GM23248 (cell line): ENCODE measurements around the gene HJV. TPM values are rescaled to one million over a fixed set of nuclear protein-coding genes. Genes with fewer than 3 reads are reported as not detected.

Experiments used
- DNase-seq: peaks from one replicate; pipeline ENCODE4 v3.0.0-alpha.2; 2015
- H2AFZ ChIP-seq: fragments of 200-600 bp; sonication (generic); 2 replicates; pipeline ENCODE4 v1.6.1; 2016; ENCODE audit warnings: antibody characterized with exemption
- H3F3A ChIP-seq: fragments of 200-600 bp; sonication (generic); 2 replicates; pipeline ENCODE4 v1.6.1; 2016; ENCODE audit warnings: mild to moderate bottlenecking, antibody characterized with exemption, mixed run types; ENCODE audit not compliant: insufficient read depth
- H3K27ac ChIP-seq: fragments of 200-600 bp; sonication (generic); 2 replicates; pipeline ENCODE4 v1.5.1; 2016; ENCODE audit warnings: mild to moderate bottlenecking
- H3K27me3 ChIP-seq: fragments of 200-600 bp; sonication (generic); replicated peaks from 2 replicates; pipeline ENCODE4 v1.6.1; 2016; ENCODE audit warnings: mild to moderate bottlenecking; ENCODE audit not compliant: insufficient read depth
- H3K36me3 ChIP-seq: fragments of 200-600 bp; sonication (generic); 2 replicates; pipeline ENCODE4 v1.6.1; 2016; ENCODE audit warnings: low read depth, mild to moderate bottlenecking
- H3K4me1 ChIP-seq: fragments of 200-600 bp; sonication (generic); 2 replicates; pipeline ENCODE4 v1.6.1; 2016; ENCODE audit warnings: mild to moderate bottlenecking; ENCODE audit not compliant: insufficient read depth
- H3K4me2 ChIP-seq: fragments of 200-600 bp; sonication (generic); one replicate; pipeline ENCODE4 v1.6.1; 2016; ENCODE audit warnings: mild to moderate bottlenecking; ENCODE audit not compliant: unreplicated experiment
- H3K4me3 ChIP-seq: fragments of 200-600 bp; sonication (generic); 2 replicates; pipeline ENCODE4 v1.5.1; 2016; ENCODE audit warnings: mild to moderate bottlenecking
- H3K79me2 ChIP-seq: fragments of 200-600 bp; sonication (generic); 2 replicates; pipeline ENCODE4 v1.6.1; 2016; ENCODE audit warnings: mild to moderate bottlenecking; ENCODE audit not compliant: insufficient read depth
- H3K9ac ChIP-seq: fragments of 200-600 bp; sonication (generic); 2 replicates; pipeline ENCODE4 v1.6.1; 2016; ENCODE audit warnings: mild to moderate bottlenecking
- H3K9me2 ChIP-seq: fragments of 200-600 bp; sonication (generic); 2 replicates; pipeline ENCODE4 v1.6.1; 2016; ENCODE audit warnings: mixed run types, mild to moderate bottlenecking, moderate library complexity; ENCODE audit not compliant: insufficient read depth
- H3K9me3 ChIP-seq: fragments of 200-600 bp; sonication (generic); one replicate; pipeline ENCODE4 v1.6.1; 2017; ENCODE audit warnings: low read depth
- H4K20me1 ChIP-seq: fragments of 200-600 bp; sonication (generic); 2 replicates; pipeline ENCODE4 v1.6.0; 2016; ENCODE audit not compliant: insufficient read depth
- EZH2 ChIP-seq: fragments of 200-600 bp; sonication (generic); IDR thresholded peaks from 2 replicates; pipeline ENCODE4 v1.6.1; 2018; ENCODE audit warnings: antibody characterized with exemption, mild to moderate bottlenecking; ENCODE audit not compliant: insufficient read depth, poor library complexity, severe bottlenecking
- EZH2phosphoT487 ChIP-seq: fragments of 200-600 bp; sonication (generic); IDR thresholded peaks from 2 replicates; pipeline ENCODE4 v1.6.1; 2018; ENCODE audit warnings: antibody characterized with exemption, moderate library complexity, mild to moderate bottlenecking, low read depth; ENCODE audit not compliant: insufficient read depth
- WGBS, 2 experiments: methylation state at CpG; one replicate each; pipeline ENCODE4 v1.1.6; 2015 to 2017; ENCODE audit warnings: low lambda C conversion rate in 2 of 2, low coverage in 1 of 2; ENCODE audit errors: missing lambda C conversion rate in 2 of 2; 5-methylcytosine and 5-hydroxymethylcytosine counted together
- in situ Hi-C: fragments of 300-500 bp; cut with MboI; formaldehyde crosslinking; loops from 2 replicates; pipeline ENCODE4 v1.15.0; 2020
- polyA plus RNA-seq: library from polyadenylated mRNA; unstranded; fragments of >200 nt; fragmentation: Nextera tagmentation; extraction: Ambion mirVana; gene quantifications from 2 replicates; pipeline ENCODE4 v1.2.1, GENCODE V29; 2016
- total RNA-seq: library from RNA; depleted of rRNA; stranded (reverse); fragments of >200 nt; shearing (Covaris generic); gene quantifications from 2 replicates; pipeline ENCODE4 v1.2.3, GENCODE V29; 2014

HJV gene
- total and polyA plus RNA-seq, 2 experiments from 2014 or later = not detected

DNA sequence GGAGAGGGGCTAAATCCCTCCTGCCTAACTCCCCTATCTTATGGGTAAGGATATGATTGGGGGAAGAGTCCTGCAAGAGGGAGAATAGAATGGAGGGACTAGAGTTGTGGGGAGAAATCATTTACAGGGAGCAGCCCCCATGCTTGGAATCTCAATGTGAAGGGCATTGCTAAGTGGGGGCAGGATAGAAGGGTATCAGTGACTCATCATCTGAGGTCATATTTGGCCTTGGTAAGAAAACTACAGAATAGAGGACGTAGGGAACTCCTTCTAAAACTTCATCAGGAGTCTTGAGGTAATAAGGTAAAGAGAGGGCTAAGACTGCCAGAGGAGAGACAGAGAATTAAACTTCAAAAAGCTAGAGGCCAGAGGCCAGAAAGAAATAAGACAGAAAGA, 487 bp downstream of the HJV start:
- Histone ChIP-seq H3K4me3 (no peak overlapping the region), H4K20me1 (no peaks in the 10 kb centered on the region), H3K27ac (no peak overlapping the region), H3K9ac (no peak overlapping the region), H3K36me3 (no peaks in the 10 kb centered on the region), H3K79me2 (no peaks in the 10 kb centered on the region), H3K9me3 (no peaks in the 10 kb centered on the region), H3K9me2 (no peaks in the 10 kb centered on the region), H2AFZ (no peak overlapping the region), H3K4me1 (peaks cover 12% of the 10 kb centered on the region), H3K4me2 (no peak overlapping the region), H3F3A (peaks cover 17% of the 10 kb centered on the region), H3K27me3 (no peaks in the 10 kb centered on the region)
- TF ChIP-seq EZH2 = no peak
- TF ChIP-seq EZH2phosphoT487 = no peak
- DNase-seq = no peak
- 41 to 45% methylated on average over 1 of the region's 1 CpG for WGBS, 2 experiments
- in situ Hi-C loops = no loop called here

DNA sequence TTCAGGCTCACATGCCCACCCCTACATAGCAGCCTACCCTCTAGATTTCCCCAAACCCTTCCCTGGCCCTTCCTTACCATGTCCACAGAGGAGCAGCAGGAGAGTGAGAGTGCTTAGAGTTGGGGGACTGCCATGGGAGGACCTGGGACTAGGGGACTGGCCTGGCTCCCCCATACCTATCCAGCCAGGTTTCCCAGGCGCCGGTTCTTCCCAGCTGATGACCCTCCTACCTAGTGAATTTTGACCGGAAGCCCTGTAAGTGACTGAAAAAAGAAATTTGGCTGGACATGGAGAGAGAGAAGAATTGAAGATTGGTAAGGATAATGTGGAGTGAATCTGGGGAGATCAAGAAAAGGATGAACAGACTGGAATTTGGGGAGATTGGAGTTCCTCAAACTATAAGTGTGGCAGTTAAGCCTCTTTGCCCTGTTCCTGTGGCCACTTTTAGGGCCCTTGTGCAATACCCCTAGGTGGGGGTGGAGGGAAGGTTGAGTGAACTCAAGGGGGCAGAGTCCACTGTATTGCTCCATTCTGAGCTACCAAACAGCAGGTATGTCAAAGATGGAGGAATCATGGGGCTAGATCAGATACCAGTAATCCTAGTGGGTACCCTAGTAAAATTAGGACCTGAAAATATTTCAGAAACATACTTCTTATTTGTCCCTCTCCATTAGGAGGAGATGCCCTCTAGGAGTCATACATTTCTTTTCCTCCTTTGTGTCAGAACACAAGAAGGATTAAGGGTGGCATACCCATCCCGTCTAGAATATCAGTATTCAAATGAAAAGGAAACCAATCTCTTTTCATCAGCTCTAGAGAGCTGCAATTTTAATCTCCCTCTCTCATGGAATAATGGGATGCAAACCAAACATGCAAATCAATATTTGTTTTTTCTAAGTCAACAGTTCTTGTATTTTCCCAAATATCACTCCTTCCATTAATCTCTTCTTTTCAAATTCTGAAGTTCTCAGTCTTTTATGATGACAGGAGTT, 1.2 kb downstream of the HJV start:
- Histone ChIP-seq H2AFZ (no peak overlapping the region), H3F3A (peaks cover 11% of the 10 kb centered on the region), H3K9ac (no peak overlapping the region), H3K4me3 (no peak overlapping the region), H3K9me3 (no peaks in the 10 kb centered on the region), H3K27me3 (no peaks in the 10 kb centered on the region), H3K4me1 (peaks cover 12% of the 10 kb centered on the region), H3K9me2 (no peaks in the 10 kb centered on the region), H4K20me1 (no peaks in the 10 kb centered on the region), H3K4me2 (no peak overlapping the region), H3K36me3 (no peaks in the 10 kb centered on the region), H3K79me2 (no peaks in the 10 kb centered on the region), H3K27ac (no peak overlapping the region)
- DNase-seq = no peak
- TF ChIP-seq EZH2phosphoT487 (no peak), EZH2 (no peak)
- 97 to 99% methylated on average over 4 of the region's 4 CpGs for WGBS, 2 experiments
- in situ Hi-C loops = no loop called here

DNA sequence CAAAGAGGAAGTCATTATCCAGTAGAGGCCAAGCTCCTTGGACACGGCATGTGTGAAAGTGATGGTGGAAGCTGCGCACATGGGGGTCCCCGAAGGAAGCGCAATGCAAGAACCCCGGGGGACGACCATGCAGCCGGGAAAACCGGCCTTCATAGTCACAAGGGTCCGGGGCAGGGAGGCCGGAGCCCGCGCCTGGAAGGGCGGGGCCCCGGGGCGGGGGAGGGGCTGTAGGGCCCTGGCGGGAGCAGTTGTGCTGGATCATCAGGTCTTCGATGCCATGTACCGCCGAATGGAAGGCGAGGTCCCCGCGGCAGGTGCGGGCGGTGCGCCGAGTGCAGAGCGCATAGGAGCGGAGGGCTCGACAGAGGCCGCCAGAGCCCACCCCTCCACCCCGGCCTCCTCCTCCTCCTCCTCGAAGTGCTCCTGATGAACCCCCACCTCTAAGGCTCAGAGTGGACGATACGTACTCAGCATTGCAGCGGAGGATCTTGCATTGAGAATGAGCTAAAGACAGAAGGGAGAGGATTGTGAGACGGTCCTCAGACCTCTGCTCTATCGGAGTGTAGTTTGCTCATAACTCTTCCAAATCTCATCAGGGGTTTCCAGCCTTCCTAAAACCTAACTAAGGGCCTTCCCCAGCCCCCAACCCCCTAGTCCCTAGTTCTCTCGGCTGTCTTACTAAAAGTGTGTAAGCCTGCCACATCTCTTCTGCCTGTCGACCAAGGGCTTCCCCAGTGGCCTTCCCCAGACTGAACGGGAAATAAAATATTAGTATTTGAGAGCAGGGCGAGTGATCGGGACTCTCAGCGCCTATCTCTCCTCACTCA, 2.1 kb downstream of the HJV start:
- peaks cover 12% of the 10 kb centered on the region for H3K4me1 ChIP-seq
- in situ Hi-C loops = no loop called here
- H4K20me1 ChIP-seq = no peaks in the 10 kb centered on the region
- no peak overlapping the region for H3K27ac ChIP-seq
- H3K4me3 ChIP-seq = no peak overlapping the region
- H3K9ac ChIP-seq = no peak overlapping the region
- no peaks in the 10 kb centered on the region for H3K27me3 ChIP-seq
- 34 to 46% methylated on average over 20 to 42 of the region's 43 CpGs for WGBS, 2 experiments
- H3K36me3 ChIP-seq = no peaks in the 10 kb centered on the region
- peaks cover 11% of the 10 kb centered on the region for H3F3A ChIP-seq
- no peak overlapping the region for H3K4me2 ChIP-seq
- DNase-seq = no peak
- H2AFZ ChIP-seq = no peak overlapping the region
- no peaks in the 10 kb centered on the region for H3K9me3 ChIP-seq
- H3K79me2 ChIP-seq = no peaks in the 10 kb centered on the region
- TF ChIP-seq EZH2 (no peak), EZH2phosphoT487 (no peak)
- H3K9me2 ChIP-seq = no peaks in the 10 kb centered on the region

DNA sequence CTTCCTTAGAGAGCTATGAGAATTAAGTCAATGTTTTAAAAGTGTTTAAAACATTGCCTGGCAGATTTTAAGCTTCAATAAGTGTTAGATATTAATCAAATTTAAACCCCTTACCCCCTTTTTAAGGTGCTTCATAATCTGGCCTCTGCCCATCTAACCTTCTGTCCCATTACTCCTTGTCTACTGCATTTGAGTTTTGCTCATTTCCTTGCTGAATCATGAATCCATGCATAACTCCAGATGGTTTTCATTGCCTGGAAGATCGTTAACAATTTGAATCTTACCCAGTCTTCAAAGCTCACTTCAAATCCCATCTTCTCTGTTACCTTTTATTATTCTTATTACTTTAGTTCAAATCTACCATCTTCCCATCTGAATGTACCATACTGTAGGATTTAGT, 4.6 kb downstream of the HJV start:
- no peaks in the 10 kb centered on the region for H3K9me2 ChIP-seq

More for the DNA sequence above, 4.6 kb downstream of the HJV start:
- no peak for TF ChIP-seq EZH2
- peak; percentile 65 for DNase-seq
- in situ Hi-C loops = no loop called here
- H3K4me1 ChIP-seq = peaks cover 19% of the 10 kb centered on the region
- no peak overlapping the region for H3K4me3 ChIP-seq
- H3F3A ChIP-seq = peaks cover 19% of the 10 kb centered on the region
- no peaks in the 10 kb centered on the region for H3K79me2 ChIP-seq
- H4K20me1 ChIP-seq = no peaks in the 10 kb centered on the region
- H3K4me2 ChIP-seq = peak overlapping the region; percentile 46
- H3K9ac ChIP-seq = no peak overlapping the region
- H2AFZ ChIP-seq = no peak overlapping the region
- H3K27ac ChIP-seq = peak overlapping the region; percentile 0; the same call in 1 of the 2 replicates
- no peaks in the 10 kb centered on the region for H3K9me3 ChIP-seq
- H3K36me3 ChIP-seq = no peaks in the 10 kb centered on the region
- 0% methylated on average over 1 of the region's 1 CpG for WGBS, 2 experiments
- no peaks in the 10 kb centered on the region for H3K27me3 ChIP-seq
